Measurements from ENCODE around the gene RABGEF1. TPM values are rescaled to one million over a fixed set of nuclear protein-coding genes. Genes with fewer than 3 reads are reported as not detected.
"Not testable (repeated sequence)": the region's sequence is repeated elsewhere in the genome, so short reads cannot be mapped to it uniquely, and the experiment has no call there.

Gene RABGEF1
- 27.5 and 28.1 TPM in 2 replicates for total RNA-seq
- 16.3 and 20.6 TPM in 2 replicates for polyA plus RNA-seq

DNA sequence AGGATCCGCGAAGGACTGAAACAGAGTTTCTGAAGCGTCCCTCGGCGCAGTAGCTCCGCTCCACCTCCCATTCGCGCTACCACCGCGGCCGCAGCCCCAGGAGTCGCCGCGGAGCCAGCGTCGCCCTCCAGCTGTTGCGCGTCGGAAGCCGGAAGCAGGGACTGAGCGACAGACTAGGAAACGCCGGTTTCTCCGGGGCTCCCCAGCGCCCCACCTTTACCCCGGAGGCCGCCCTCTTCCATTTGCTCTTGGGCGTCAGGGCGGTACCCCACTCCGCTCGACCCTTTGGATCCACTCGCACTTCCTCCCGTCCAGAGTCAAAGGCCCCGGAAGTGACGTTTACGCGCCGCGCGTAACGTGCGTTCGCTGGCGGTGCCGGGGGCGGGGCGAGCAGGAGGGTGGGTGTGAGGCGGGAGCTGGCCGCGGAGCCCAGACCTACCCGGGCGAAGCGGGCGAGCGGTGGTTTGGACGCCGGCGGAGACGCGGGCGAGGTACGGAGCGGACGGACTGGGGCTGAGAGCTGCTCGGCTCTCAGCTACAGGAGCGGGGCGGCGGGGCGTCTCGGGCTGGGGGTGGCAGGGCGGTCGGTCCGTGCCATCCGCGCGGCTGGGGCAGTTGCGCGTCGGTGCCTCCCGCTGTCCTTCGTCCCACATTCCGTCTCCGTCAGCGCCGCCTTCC, at the start of gene RABGEF1:
TSS of gene RABGEF1 (plus strand) at position 432 of the 678 bp plus-strand sequence. CDS start 31,167 bp downstream, outside the sequence.
- TF ChIP-seq EZH2 (IDR thresholded peaks at IDR 0.05; ENCODE audit: borderline replicate concordance) (no peak), EZH2phosphoT487 (IDR thresholded peaks at IDR 0.05; ENCODE audit: low read depth, severe bottlenecking, unreplicated experiment) (no peak)
- TF ChIP-seq, protein P1, sequence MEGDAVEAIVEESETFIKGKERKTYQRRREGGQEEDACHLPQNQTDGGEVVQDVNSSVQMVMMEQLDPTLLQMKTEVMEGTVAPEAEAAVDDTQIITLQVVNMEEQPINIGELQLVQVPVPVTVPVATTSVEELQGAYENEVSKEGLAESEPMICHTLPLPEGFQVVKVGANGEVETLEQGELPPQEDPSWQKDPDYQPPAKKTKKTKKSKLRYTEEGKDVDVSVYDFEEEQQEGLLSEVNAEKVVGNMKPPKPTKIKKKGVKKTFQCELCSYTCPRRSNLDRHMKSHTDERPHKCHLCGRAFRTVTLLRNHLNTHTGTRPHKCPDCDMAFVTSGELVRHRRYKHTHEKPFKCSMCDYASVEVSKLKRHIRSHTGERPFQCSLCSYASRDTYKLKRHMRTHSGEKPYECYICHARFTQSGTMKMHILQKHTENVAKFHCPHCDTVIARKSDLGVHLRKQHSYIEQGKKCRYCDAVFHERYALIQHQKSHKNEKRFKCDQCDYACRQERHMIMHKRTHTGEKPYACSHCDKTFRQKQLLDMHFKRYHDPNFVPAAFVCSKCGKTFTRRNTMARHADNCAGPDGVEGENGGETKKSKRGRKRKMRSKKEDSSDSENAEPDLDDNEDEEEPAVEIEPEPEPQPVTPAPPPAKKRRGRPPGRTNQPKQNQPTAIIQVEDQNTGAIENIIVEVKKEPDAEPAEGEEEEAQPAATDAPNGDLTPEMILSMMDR (IDR thresholded peaks at IDR 0.05; ENCODE audit: poor library complexity) = no peak
- Histone ChIP-seq H3K79me2 (peaks cover 59% of the 10 kb centered on the region), H2AFZ (peak within 1 kb of the TSS; percentile 54), H3K4me3 (peak within 1 kb of the TSS; percentile 94), H3K4me1 (ENCODE audit: insufficient read depth) (peaks cover 11% of the 10 kb centered on the region), H3K27me3 (no peaks in the 10 kb centered on the region), H3K9me2 (replicated peaks; ENCODE audit: insufficient read depth) (no peaks in the 10 kb centered on the region), H3K9me3 (ENCODE audit: low read depth) (peaks cover 3% of the 10 kb centered on the region), H3K4me2 (peak within 1 kb of the TSS; percentile 88), H3K27ac (peak within 1 kb of the TSS; percentile 97), H3K36me3 (replicated peaks; ENCODE audit: insufficient read depth, low read depth) (no peaks in the 10 kb centered on the region), H4K20me1 (ENCODE audit: insufficient read depth, poor library complexity, severe bottlenecking) (peaks cover 10% of the 10 kb centered on the region)
- WGBS (ENCODE audit: low lambda C conversion rate, missing lambda C conversion rate) = under 1% methylated on average over 54 of the region's 85 CpGs
- peak; percentile 98 for DNase-seq (ENCODE audit: low spot score)

DNA sequence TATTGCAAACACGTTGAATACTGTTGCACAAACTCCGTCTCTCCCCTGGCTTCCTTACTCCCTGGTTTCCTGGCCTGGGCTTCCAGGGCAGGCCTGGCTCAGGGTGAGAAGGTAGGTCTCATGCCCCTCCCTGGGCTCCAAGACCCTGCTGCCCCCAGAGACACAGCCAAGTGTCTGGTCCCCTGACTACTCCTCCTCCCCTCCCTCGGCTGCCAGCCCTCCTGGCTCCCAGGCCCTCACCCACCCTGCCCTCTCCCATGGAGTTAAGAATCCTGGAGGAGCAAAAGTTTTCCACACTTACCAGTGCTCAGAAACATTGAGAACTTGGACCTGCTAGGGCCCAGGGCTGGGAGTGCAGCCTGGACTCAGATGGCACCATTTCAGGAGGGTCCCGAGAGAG, 47.2 kb upstream of the RABGEF1 start:
- Histone ChIP-seq H3K4me2 (no peak overlapping the region), H3K4me3 (no peak overlapping the region), H2AFZ (no peak overlapping the region), H3K9me2 (replicated peaks; ENCODE audit: insufficient read depth) (no peaks in the 10 kb centered on the region), H3K79me2 (peaks cover 33% of the 10 kb centered on the region), H3K27me3 (no peaks in the 10 kb centered on the region), H3K9me3 (ENCODE audit: low read depth) (peaks cover 3% of the 10 kb centered on the region), H3K27ac (no peak overlapping the region), H3K36me3 (replicated peaks; ENCODE audit: insufficient read depth, low read depth) (no peaks in the 10 kb centered on the region), H4K20me1 (ENCODE audit: insufficient read depth, poor library complexity, severe bottlenecking) (no peaks in the 10 kb centered on the region), H3K4me1 (ENCODE audit: insufficient read depth) (no peaks in the 10 kb centered on the region)
- TF ChIP-seq, protein P1 (IDR thresholded peaks at IDR 0.05; ENCODE audit: poor library complexity) = no peak
- TF ChIP-seq EZH2 (IDR thresholded peaks at IDR 0.05; ENCODE audit: borderline replicate concordance) (no peak), EZH2phosphoT487 (IDR thresholded peaks at IDR 0.05; ENCODE audit: low read depth, severe bottlenecking, unreplicated experiment) (no peak)
- WGBS (ENCODE audit: low lambda C conversion rate, missing lambda C conversion rate) = 85% methylated on average over 4 of the region's 4 CpGs
- DNase-seq (ENCODE audit: low spot score) = no peak

DNA sequence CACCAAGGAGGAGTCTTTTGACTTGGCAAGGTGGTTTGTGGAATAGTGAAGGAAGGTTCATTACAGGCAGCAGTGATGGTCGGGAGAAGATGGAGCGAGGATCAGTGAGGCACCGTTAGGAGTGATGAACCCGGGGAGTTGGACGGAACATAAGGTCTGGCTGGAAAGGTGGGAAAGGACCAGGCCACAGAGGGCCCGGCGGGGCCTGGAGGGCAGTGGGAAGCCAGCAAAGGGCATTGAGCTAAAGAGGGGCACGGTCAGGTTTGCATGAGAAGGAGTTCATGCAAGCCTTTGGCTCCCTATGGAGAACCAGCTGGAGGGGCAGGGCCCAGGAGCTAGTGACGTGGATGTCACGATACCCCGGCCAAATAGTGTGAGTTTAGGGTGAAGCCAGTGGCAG, 46.2 kb upstream of the RABGEF1 start:
- 97% methylated on average over 11 of the region's 11 CpGs for WGBS (ENCODE audit: low lambda C conversion rate, missing lambda C conversion rate)

DNA sequence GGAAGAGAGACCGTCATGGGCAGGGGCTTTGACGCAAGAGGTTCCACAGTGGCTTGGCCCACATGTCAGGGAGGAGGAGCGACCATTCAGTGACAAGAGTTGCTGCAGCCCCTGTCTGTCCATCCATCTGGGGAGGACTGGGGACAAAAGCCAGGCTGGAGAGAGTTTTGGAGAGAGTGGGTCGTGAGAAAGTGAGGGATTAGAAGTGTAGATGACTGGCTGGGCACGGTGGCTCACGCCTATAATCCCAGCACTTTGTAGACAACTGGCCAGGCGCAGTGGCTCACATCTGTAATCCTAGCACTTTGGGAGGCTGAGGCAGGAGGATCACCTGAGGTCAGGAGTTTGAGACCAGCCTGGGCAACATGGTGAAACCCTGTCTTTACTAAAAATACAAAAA, 45.1 kb upstream of the RABGEF1 start:
- not testable (repeated sequence) for H4K20me1 ChIP-seq (ENCODE audit: insufficient read depth, poor library complexity, severe bottlenecking); H2AFZ ChIP-seq; H3K36me3 ChIP-seq (replicated peaks; ENCODE audit: insufficient read depth, low read depth); H3K9me3 ChIP-seq (ENCODE audit: low read depth); H3K4me3 ChIP-seq; H3K9me2 ChIP-seq (replicated peaks; ENCODE audit: insufficient read depth); H3K27ac ChIP-seq; H3K4me2 ChIP-seq; H3K4me1 ChIP-seq (ENCODE audit: insufficient read depth); H3K27me3 ChIP-seq; DNase-seq (ENCODE audit: low spot score)
- H3K79me2 ChIP-seq = peaks cover 15% of the 10 kb centered on the region
- 88% methylated on average over 7 of the region's 7 CpGs for WGBS (ENCODE audit: low lambda C conversion rate, missing lambda C conversion rate)

More for the DNA sequence above, 46.2 kb upstream of the RABGEF1 start:
- TF ChIP-seq, protein P1 (IDR thresholded peaks at IDR 0.05; ENCODE audit: poor library complexity) = no peak
- TF ChIP-seq EZH2 (IDR thresholded peaks at IDR 0.05; ENCODE audit: borderline replicate concordance) = no peak
- no peak for TF ChIP-seq EZH2phosphoT487 (IDR thresholded peaks at IDR 0.05; ENCODE audit: low read depth, severe bottlenecking, unreplicated experiment)
- Histone ChIP-seq H2AFZ (no peak overlapping the region), H3K27me3 (no peaks in the 10 kb centered on the region), H3K79me2 (peaks cover 25% of the 10 kb centered on the region), H3K4me2 (no peak overlapping the region), H3K36me3 (replicated peaks; ENCODE audit: insufficient read depth, low read depth) (no peaks in the 10 kb centered on the region), H3K4me1 (ENCODE audit: insufficient read depth) (no peaks in the 10 kb centered on the region), H3K4me3 (no peak overlapping the region), H3K9me2 (replicated peaks; ENCODE audit: insufficient read depth) (no peaks in the 10 kb centered on the region), H3K27ac (no peak overlapping the region), H3K9me3 (ENCODE audit: low read depth) (no peaks in the 10 kb centered on the region), H4K20me1 (ENCODE audit: insufficient read depth, poor library complexity, severe bottlenecking) (no peaks in the 10 kb centered on the region)
- DNase-seq (ENCODE audit: low spot score) = no peak

GRCh38 chr7:66696134-66696533, 44.4 kb upstream of the RABGEF1 start:
- 87% methylated on average over 5 of the region's 5 CpGs for WGBS (ENCODE audit: low lambda C conversion rate, missing lambda C conversion rate)
- not testable (repeated sequence) for H3K4me3 ChIP-seq; H3K4me2 ChIP-seq; H2AFZ ChIP-seq; H3K4me1 ChIP-seq (ENCODE audit: insufficient read depth); H3K27ac ChIP-seq; H3K27me3 ChIP-seq; H3K9me2 ChIP-seq (replicated peaks; ENCODE audit: insufficient read depth); H4K20me1 ChIP-seq (ENCODE audit: insufficient read depth, poor library complexity, severe bottlenecking); H3K36me3 ChIP-seq (replicated peaks; ENCODE audit: insufficient read depth, low read depth); DNase-seq (ENCODE audit: low spot score); H3K9me3 ChIP-seq (ENCODE audit: low read depth)
- peaks cover 12% of the 10 kb centered on the region for H3K79me2 ChIP-seq

All from hepatocyte (in vitro differentiated cells).